SK-N-SH (cell line): ENCODE results near the gene ZGLP1.

ENCODE experiments used
- MEF2A ChIP-seq: IDR thresholded peaks from 2 replicates; pipeline ENCODE4 v1.4.0; 2012; ENCODE audit warnings: low read depth, borderline replicate concordance
- POLR2AphosphoS5 ChIP-seq: IDR thresholded peaks from 2 replicates; pipeline ENCODE4 v1.6.1; 2012; ENCODE audit warnings: low read depth, low read length
- TEAD4 ChIP-seq: IDR thresholded peaks from 2 replicates; pipeline ENCODE4 v1.4.0; 2012; ENCODE audit warnings: mild to moderate bottlenecking, borderline replicate concordance; ENCODE audit not compliant: insufficient read depth
- TF ChIP-seq, protein P1 (sequence below): fragments of 200-600 bp; sonication (generic); IDR thresholded peaks from 2 replicates; pipeline ENCODE4 v1.6.1; 2017; ENCODE audit warnings: antibody characterized with exemption, mild to moderate bottlenecking, moderate library complexity

DNA sequence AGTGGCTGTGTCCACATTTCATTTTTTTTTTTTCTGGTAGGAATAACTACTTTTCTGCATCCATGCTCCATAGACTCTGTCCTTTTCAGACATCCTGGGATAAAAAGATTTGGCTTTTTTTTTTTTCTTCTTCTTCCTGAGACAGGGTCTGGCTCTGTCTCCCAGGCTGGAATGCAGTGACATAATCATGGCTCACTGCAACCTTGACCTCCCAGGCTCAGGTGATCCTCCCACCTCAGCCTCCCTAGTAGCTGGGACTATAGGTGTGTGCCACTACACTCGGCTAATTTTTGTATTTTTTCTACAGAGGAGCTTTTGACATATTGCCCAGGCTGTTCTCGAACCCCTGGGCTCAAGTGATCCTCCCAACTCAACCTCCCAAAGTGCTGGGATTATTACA, 33.9 kb upstream of the ZGLP1 start:
- TF ChIP-seq TEAD4: no peak
- no peak for TF ChIP-seq POLR2AphosphoS5
- TF ChIP-seq, protein P1, sequence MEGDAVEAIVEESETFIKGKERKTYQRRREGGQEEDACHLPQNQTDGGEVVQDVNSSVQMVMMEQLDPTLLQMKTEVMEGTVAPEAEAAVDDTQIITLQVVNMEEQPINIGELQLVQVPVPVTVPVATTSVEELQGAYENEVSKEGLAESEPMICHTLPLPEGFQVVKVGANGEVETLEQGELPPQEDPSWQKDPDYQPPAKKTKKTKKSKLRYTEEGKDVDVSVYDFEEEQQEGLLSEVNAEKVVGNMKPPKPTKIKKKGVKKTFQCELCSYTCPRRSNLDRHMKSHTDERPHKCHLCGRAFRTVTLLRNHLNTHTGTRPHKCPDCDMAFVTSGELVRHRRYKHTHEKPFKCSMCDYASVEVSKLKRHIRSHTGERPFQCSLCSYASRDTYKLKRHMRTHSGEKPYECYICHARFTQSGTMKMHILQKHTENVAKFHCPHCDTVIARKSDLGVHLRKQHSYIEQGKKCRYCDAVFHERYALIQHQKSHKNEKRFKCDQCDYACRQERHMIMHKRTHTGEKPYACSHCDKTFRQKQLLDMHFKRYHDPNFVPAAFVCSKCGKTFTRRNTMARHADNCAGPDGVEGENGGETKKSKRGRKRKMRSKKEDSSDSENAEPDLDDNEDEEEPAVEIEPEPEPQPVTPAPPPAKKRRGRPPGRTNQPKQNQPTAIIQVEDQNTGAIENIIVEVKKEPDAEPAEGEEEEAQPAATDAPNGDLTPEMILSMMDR: no peak
- TF ChIP-seq MEF2A: no peak
